ENCODE data around the gene HEBP1. TPM values are rescaled to one million over a fixed set of nuclear protein-coding genes. Genes with fewer than 3 reads are reported as not detected.

HEBP1 gene
- total and polyA plus RNA-seq, 8 donors, result 25.8 to 57.6 (median 44.4) TPM

GRCh38 chr12:13011098-13011497 is 11.0 kb upstream of the HEBP1 start:
- Histone ChIP-seq H3K27me3 (no peaks in the 10 kb centered on the region), H3K9me3 (no peaks in the 10 kb centered on the region), H3K4me1 (peaks cover 0 to 3% (median 0%) of the 10 kb centered on the region in 3 donors), H3K4me3 (no peak overlapping the region), H3K27ac (no peak overlapping the region), H3K36me3 (no peaks in the 10 kb centered on the region)
- 82 to 84% methylated on average over 6 of the region's 6 CpGs for WGBS, 2 donors
- no peak for DNase-seq
- no peak for FAIRE-seq
- TF ChIP-seq, protein P1, sequence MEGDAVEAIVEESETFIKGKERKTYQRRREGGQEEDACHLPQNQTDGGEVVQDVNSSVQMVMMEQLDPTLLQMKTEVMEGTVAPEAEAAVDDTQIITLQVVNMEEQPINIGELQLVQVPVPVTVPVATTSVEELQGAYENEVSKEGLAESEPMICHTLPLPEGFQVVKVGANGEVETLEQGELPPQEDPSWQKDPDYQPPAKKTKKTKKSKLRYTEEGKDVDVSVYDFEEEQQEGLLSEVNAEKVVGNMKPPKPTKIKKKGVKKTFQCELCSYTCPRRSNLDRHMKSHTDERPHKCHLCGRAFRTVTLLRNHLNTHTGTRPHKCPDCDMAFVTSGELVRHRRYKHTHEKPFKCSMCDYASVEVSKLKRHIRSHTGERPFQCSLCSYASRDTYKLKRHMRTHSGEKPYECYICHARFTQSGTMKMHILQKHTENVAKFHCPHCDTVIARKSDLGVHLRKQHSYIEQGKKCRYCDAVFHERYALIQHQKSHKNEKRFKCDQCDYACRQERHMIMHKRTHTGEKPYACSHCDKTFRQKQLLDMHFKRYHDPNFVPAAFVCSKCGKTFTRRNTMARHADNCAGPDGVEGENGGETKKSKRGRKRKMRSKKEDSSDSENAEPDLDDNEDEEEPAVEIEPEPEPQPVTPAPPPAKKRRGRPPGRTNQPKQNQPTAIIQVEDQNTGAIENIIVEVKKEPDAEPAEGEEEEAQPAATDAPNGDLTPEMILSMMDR (IDR thresholded peaks at IDR 0.05), result no peak
- no peak for ATAC-seq
- intact Hi-C loops (cut with DNase I), result no loop called here

GRCh38 chr12:13008741-13009380 is 8.8 kb upstream of the HEBP1 start:
- Histone ChIP-seq H3K9me3 (no peaks in the 10 kb centered on the region), H3K27me3 (no peaks in the 10 kb centered on the region), H3K36me3 (no peaks in the 10 kb centered on the region), H3K4me1 (peaks cover 0 to 8% (median 0%) of the 10 kb centered on the region in 3 donors), H3K4me3 (no peak overlapping the region), H3K27ac (no peak overlapping the region)
- no peak for DNase-seq
- TF ChIP-seq, protein P1 (IDR thresholded peaks at IDR 0.05), result no peak
- 76 to 84% methylated on average over 5 of the region's 5 CpGs for WGBS, 2 donors
- ATAC-seq, result no peak
- no peak for FAIRE-seq
- intact Hi-C loops (cut with DNase I), result no loop called here

GRCh38 chr12:13007496-13008233 is 7.6 kb upstream of the HEBP1 start:
- H3K36me3 ChIP-seq, result no peaks in the 10 kb centered on the region
- no peaks in the 10 kb centered on the region for H3K27me3 ChIP-seq
- H3K27ac ChIP-seq, result no peak overlapping the region
- DNase-seq (no peak), FAIRE-seq (no peak), ATAC-seq (no peak)
- WGBS, 2 donors, result 95 to 97% methylated on average over 7 of the region's 7 CpGs
- H3K4me3 ChIP-seq, result no peak overlapping the region
- peaks cover 0 to 8% (median 0%) of the 10 kb centered on the region in 3 donors for H3K4me1 ChIP-seq
- intact Hi-C loops (cut with DNase I), result no loop called here
- H3K9me3 ChIP-seq, result no peaks in the 10 kb centered on the region
- TF ChIP-seq, protein P1 (IDR thresholded peaks at IDR 0.05), result no peak

- Histone ChIP-seq H3K4me3 (no peak overlapping the region), H3K4me1 (peaks cover 0 to 5% (median 0%) of the 10 kb centered on the region in 3 donors), H3K9me3 (no peaks in the 10 kb centered on the region), H3K27ac (no peak overlapping the region), H3K27me3 (no peaks in the 10 kb centered on the region), H3K36me3 (no peaks in the 10 kb centered on the region)
- WGBS, 2 donors, result 42 to 51% methylated on average over 2 of the region's 2 CpGs
- FAIRE-seq (no peak), ATAC-seq (peak; percentile 57 to 74 (median 66)), DNase-seq (peak in 4 of 6 donors; percentile 64 to 79 (median 69))
- intact Hi-C loops (cut with DNase I), result no loop called here
- TF ChIP-seq, protein P1 (IDR thresholded peaks at IDR 0.05), result no peak
Observed at GRCh38 chr12:13005649-13006048, 5.6 kb upstream of the HEBP1 start.

DNA sequence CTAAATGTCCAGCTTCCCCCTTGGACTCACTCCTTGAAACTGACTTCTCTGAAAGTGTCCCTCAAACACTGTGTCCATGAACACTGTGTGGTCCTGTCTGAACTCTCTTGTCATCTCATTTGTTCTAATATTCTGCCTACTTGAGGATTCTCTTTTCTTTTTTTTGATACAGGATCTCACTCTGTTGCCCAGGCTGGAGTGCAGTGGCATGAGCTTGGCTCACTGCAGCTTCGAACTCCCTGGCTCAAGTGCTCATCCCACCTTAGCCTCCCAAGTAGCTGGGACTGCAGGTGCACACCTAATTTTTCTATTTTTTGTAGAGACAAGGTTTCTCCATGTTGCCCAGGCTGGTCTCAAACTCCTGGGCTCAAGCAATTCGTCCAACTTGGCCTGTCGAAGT is 4.9 kb upstream of the HEBP1 start:
- TF ChIP-seq, protein P1 (IDR thresholded peaks at IDR 0.05), result no peak
- no peaks in the 10 kb centered on the region for H3K9me3 ChIP-seq
- intact Hi-C loops (cut with DNase I), result no loop called here
- no peak overlapping the region for H3K4me3 ChIP-seq
- peaks cover 0 to 5% (median 0%) of the 10 kb centered on the region in 3 donors for H3K4me1 ChIP-seq
- DNase-seq, result no peak
- no peak overlapping the region for H3K27ac ChIP-seq
- no peaks in the 10 kb centered on the region for H3K36me3 ChIP-seq
- no peaks in the 10 kb centered on the region for H3K27me3 ChIP-seq
- no peak for ATAC-seq
- 35 to 41% methylated on average over 3 of the region's 3 CpGs for WGBS, 2 donors
- FAIRE-seq, result no peak
